ENCODE measurements around the gene IDNK. TPM values are rescaled to one million over a fixed set of nuclear protein-coding genes. Genes with fewer than 3 reads are reported as not detected.

IDNK gene
- total and polyA plus RNA-seq, 4 experiments from 2014 or later = 10.1 to 24.9 (median 14.5) TPM

GRCh38 chr9:83620841-83621636 lies 1.9 kb upstream of the IDNK start:
- Mint-ChIP-seq H3K27me3 (no peaks in the 10 kb centered on the region), H3K36me3 (peaks cover 0 to 5% of the 10 kb centered on the region in 2 donors), H3K9me3 (peaks cover 0 to 1% (median 0%) of the 10 kb centered on the region in 8 donors), H3K4me1 (peaks cover 19 to 39% (median 29%) of the 10 kb centered on the region in 4 donors), H3K27ac (peak overlapping the region in 5 of 7 donors; percentile 9 to 85 (median 38)), H3K4me3 (peak overlapping the region; percentile 44 to 78 (median 60))
- peak; percentile 40 to 49 (median 45) for DNase-seq
- no peak overlapping the region for H3K4me3 ChIP-seq (ENCODE audit: low read length in 2 of 2)
- intact Hi-C loops (cut with micrococcal nuclease) = loop anchor here (1.0 to 2.0 kb wide), 2 partner anchors 28 to 196 kb away; partner anchors contain the start of gene GKAP1
- H3K27ac ChIP-seq (ENCODE audit: low read depth, low read length) = no peak overlapping the region
- ChIA-PET CTCF (ENCODE audit: partially characterized antibody) (interaction anchor here (0.6 to 4.4 kb wide), 34 partner anchors 10 to 640 kb away, joined by 3 to 118 read pairs (median 5); partner anchors contain the start of genes KIF27 and UBQLN1), POLR2A (ENCODE audit: partially characterized antibody) (interaction anchor here (0.7 to 3.1 kb wide), 10 partner anchors 19 to 359 kb away, joined by 3 to 18 read pairs (median 3); partner anchors contain the start of genes HNRNPK, KIF27 and RMI1)
- H3K27me3 ChIP-seq (ENCODE audit: insufficient read depth, low read length) = no peaks in the 10 kb centered on the region
- no peaks in the 10 kb centered on the region for H3K36me3 ChIP-seq (ENCODE audit: insufficient read depth, low read length)
- H3K4me1 ChIP-seq (ENCODE audit: insufficient read depth, low read length) = peaks cover 24% of the 10 kb centered on the region
- no peaks in the 10 kb centered on the region for H3K9me3 ChIP-seq (ENCODE audit: control insufficient read depth in 1 of 2, low read length in 2 of 2)

- no peaks in the 10 kb centered on the region for H3K27me3 ChIP-seq (ENCODE audit: insufficient read depth, low read length)
- Mint-ChIP-seq H3K4me3 (peak overlapping the region; percentile 92 to 99 (median 95)), H3K36me3 (peaks cover 0 to 10% of the 10 kb centered on the region in 2 donors), H3K27me3 (no peaks in the 10 kb centered on the region), H3K9me3 (peaks cover 0 to 1% (median 0%) of the 10 kb centered on the region in 8 donors), H3K4me1 (peaks cover 21 to 41% (median 33%) of the 10 kb centered on the region in 4 donors), H3K27ac (peak overlapping the region; percentile 85 to 97 (median 93))
- no peaks in the 10 kb centered on the region for H3K36me3 ChIP-seq (ENCODE audit: insufficient read depth, low read length)
- H3K4me1 ChIP-seq (ENCODE audit: insufficient read depth, low read length) = peaks cover 24% of the 10 kb centered on the region
- intact Hi-C loops (cut with micrococcal nuclease) = loop anchor here (2.0 kb wide), 2 partner anchors 290 to 298 kb away; partner anchors contain the start of gene KIF27
- POLR2A ChIA-PET (ENCODE audit: partially characterized antibody) = interaction anchor here (0.8 to 3.4 kb wide), 10 partner anchors 8 to 358 kb away, joined by 3 to 59 read pairs (median 8); partner anchors contain the start of genes HNRNPK, KIF27, RMI1 and UBQLN1
- DNase-seq = no peak
- peak overlapping the region; percentile 82 for H3K27ac ChIP-seq (ENCODE audit: low read depth, low read length)
- H3K4me3 ChIP-seq (ENCODE audit: low read length in 2 of 2) = peak overlapping the region in 1 of 2 donors; percentile 63
- CTCF ChIA-PET (ENCODE audit: partially characterized antibody) = interaction anchor here (1.0 to 3.8 kb wide), 9 partner anchors 10 to 298 kb away, joined by 3 to 82 read pairs (median 12); partner anchors contain the start of gene KIF27
- H3K9me3 ChIP-seq (ENCODE audit: control insufficient read depth in 1 of 2, low read length in 2 of 2) = no peaks in the 10 kb centered on the region
These were observed 457 bp upstream of the IDNK start for GRCh38 chr9:83622433-83622938.

- H3K4me3 Mint-ChIP-seq = peak overlapping the region; percentile 80 to 95 (median 93)
- peak overlapping the region; percentile 82 for H3K27ac ChIP-seq (ENCODE audit: low read depth, low read length)
- peak overlapping the region; percentile 85 to 97 (median 93) for H3K27ac Mint-ChIP-seq
- POLR2A ChIA-PET (ENCODE audit: partially characterized antibody) = interaction anchor here (0.8 to 3.4 kb wide), 14 partner anchors 9 to 357 kb away, joined by 3 to 59 read pairs (median 7); partner anchors contain the start of genes HNRNPK, KIF27, RMI1 and UBQLN1
- CTCF ChIA-PET (ENCODE audit: partially characterized antibody) = interaction anchor here (0.9 to 3.8 kb wide), 8 partner anchors 9 to 296 kb away, joined by 3 to 27 read pairs (median 6); partner anchors contain the start of gene KIF27
- H3K9me3 ChIP-seq (ENCODE audit: control insufficient read depth in 1 of 2, low read length in 2 of 2) = no peaks in the 10 kb centered on the region
- no peaks in the 10 kb centered on the region for H3K27me3 Mint-ChIP-seq
- DNase-seq = peak in 3 of 5 donors; percentile 11 to 38 (median 22)
- H3K4me1 ChIP-seq (ENCODE audit: insufficient read depth, low read length) = peaks cover 24% of the 10 kb centered on the region
- H3K27me3 ChIP-seq (ENCODE audit: insufficient read depth, low read length) = no peaks in the 10 kb centered on the region
- peaks cover 0 to 1% (median 0%) of the 10 kb centered on the region in 8 donors for H3K9me3 Mint-ChIP-seq
- intact Hi-C loops (cut with micrococcal nuclease) = loop anchor here (1.0 to 2.0 kb wide), 4 partner anchors 84 to 357 kb away; partner anchors contain the start of genes HNRNPK, KIF27, RMI1 and UBQLN1
- peaks cover 21 to 41% (median 33%) of the 10 kb centered on the region in 4 donors for H3K4me1 Mint-ChIP-seq
- H3K36me3 Mint-ChIP-seq = peaks cover under 1 to 17% of the 10 kb centered on the region in 2 donors
- H3K4me3 ChIP-seq (ENCODE audit: low read length in 2 of 2) = peak overlapping the region; percentile 30 to 63
- H3K36me3 ChIP-seq (ENCODE audit: insufficient read depth, low read length) = no peaks in the 10 kb centered on the region
These were observed 735 bp downstream of the IDNK start for GRCh38 chr9:83623679-83624076.

- H3K4me3 Mint-ChIP-seq = peak overlapping the region in 3 of 8 donors; percentile 2 to 29 (median 3)
- H3K36me3 Mint-ChIP-seq = peaks cover 15 to 29% of the 10 kb centered on the region in 2 donors
- intact Hi-C loops (cut with micrococcal nuclease) = no loop called here
These were observed 2.2 kb downstream of the IDNK start for GRCh38 chr9:83625178-83625577.

GRCh38 chr9:83628540-83628939 lies 5.6 kb downstream of the IDNK start:
- Histone ChIP-seq H3K4me1 (ENCODE audit: insufficient read depth, low read length) (peaks cover 19% of the 10 kb centered on the region), H3K27ac (ENCODE audit: low read depth, low read length) (no peak overlapping the region), H3K36me3 (ENCODE audit: insufficient read depth, low read length) (no peaks in the 10 kb centered on the region), H3K4me3 (ENCODE audit: low read length in 2 of 2) (no peak overlapping the region), H3K27me3 (ENCODE audit: insufficient read depth, low read length) (no peaks in the 10 kb centered on the region), H3K9me3 (ENCODE audit: control insufficient read depth in 1 of 2, low read length in 2 of 2) (no peaks in the 10 kb centered on the region)
- ChIA-PET CTCF (ENCODE audit: partially characterized antibody) (interaction anchor here (1.0 to 4.8 kb wide), 2 partner anchors 8 to 21 kb away, joined by 3 to 26 read pairs; no protein-coding TSS in a partner anchor), POLR2A (ENCODE audit: partially characterized antibody) (no interaction called here)
- Mint-ChIP-seq H3K4me1 (peaks cover 17 to 31% (median 23%) of the 10 kb centered on the region in 4 donors), H3K36me3 (peaks cover 15 to 28% of the 10 kb centered on the region in 2 donors), H3K27ac (no peak overlapping the region), H3K9me3 (no peaks in the 10 kb centered on the region), H3K27me3 (no peaks in the 10 kb centered on the region), H3K4me3 (no peak overlapping the region)
- no peak for DNase-seq
- intact Hi-C loops (cut with micrococcal nuclease) = no loop called here

More at GRCh38 chr9:83625178-83625577, 2.2 kb downstream of the IDNK start:
- Mint-ChIP-seq H3K27me3 (no peaks in the 10 kb centered on the region), H3K27ac (peak overlapping the region; percentile 0 to 87 (median 69)), H3K4me1 (peaks cover 21 to 41% (median 33%) of the 10 kb centered on the region in 4 donors), H3K9me3 (peaks cover 0 to 1% (median 0%) of the 10 kb centered on the region in 8 donors)
- Histone ChIP-seq H3K27me3 (ENCODE audit: insufficient read depth, low read length) (no peaks in the 10 kb centered on the region), H3K9me3 (ENCODE audit: control insufficient read depth in 1 of 2, low read length in 2 of 2) (no peaks in the 10 kb centered on the region), H3K27ac (ENCODE audit: low read depth, low read length) (no peak overlapping the region), H3K4me3 (ENCODE audit: low read length in 2 of 2) (no peak overlapping the region), H3K4me1 (ENCODE audit: insufficient read depth, low read length) (peaks cover 24% of the 10 kb centered on the region), H3K36me3 (ENCODE audit: insufficient read depth, low read length) (no peaks in the 10 kb centered on the region)
- no peak for DNase-seq
- ChIA-PET POLR2A (ENCODE audit: partially characterized antibody) (interaction anchor here (3.4 kb wide), 1 partner anchor 83 kb away, joined by 59 read pairs; the partner anchor contains the start of gene UBQLN1), CTCF (ENCODE audit: partially characterized antibody) (interaction anchor here (1.1 to 3.0 kb wide), 3 partner anchors 24 to 288 kb away, joined by 3 to 26 read pairs (median 5); no protein-coding TSS in a partner anchor)

- H3K4me3 ChIP-seq (ENCODE audit: low read length in 2 of 2) = no peak overlapping the region
- H3K4me1 ChIP-seq (ENCODE audit: insufficient read depth, low read length) = peaks cover 10% of the 10 kb centered on the region
- Mint-ChIP-seq H3K4me1 (peaks cover 11 to 21% (median 14%) of the 10 kb centered on the region in 4 donors), H3K4me3 (no peak overlapping the region), H3K27me3 (no peaks in the 10 kb centered on the region), H3K27ac (peak overlapping the region in 2 of 7 donors; percentile 35 to 73), H3K9me3 (no peaks in the 10 kb centered on the region), H3K36me3 (peaks cover 15 to 29% of the 10 kb centered on the region in 2 donors)
- ChIA-PET POLR2A (ENCODE audit: partially characterized antibody) (no interaction called here), CTCF (ENCODE audit: partially characterized antibody) (interaction anchor here (1.1 to 4.8 kb wide), 2 partner anchors 9 to 33 kb away, joined by 4 to 26 read pairs; no protein-coding TSS in a partner anchor)
- H3K36me3 ChIP-seq (ENCODE audit: insufficient read depth, low read length) = no peaks in the 10 kb centered on the region
- H3K27me3 ChIP-seq (ENCODE audit: insufficient read depth, low read length) = no peaks in the 10 kb centered on the region
- H3K27ac ChIP-seq (ENCODE audit: low read depth, low read length) = no peak overlapping the region
- no peaks in the 10 kb centered on the region for H3K9me3 ChIP-seq (ENCODE audit: control insufficient read depth in 1 of 2, low read length in 2 of 2)
- no peak for DNase-seq
- intact Hi-C loops (cut with micrococcal nuclease) = no loop called here
These were observed 6.6 kb downstream of the IDNK start for GRCh38 chr9:83629433-83630104.

Data from CD4-positive, alpha-beta memory T cell (primary cell).